Endothelial cell of umbilical vein (primary cell): ENCODE results near the gene GBP5. TPM values are rescaled to one million over a fixed set of nuclear protein-coding genes. Genes with fewer than 3 reads are reported as not detected.

Experiments used
- BruUV-seq: library from RNA; stranded (reverse); fragments of 400-500 nt; replicated peaks from 2 replicates; lab custom pipeline; 2021; lab: Mats Ljungman, UMichigan
- CTCF ChIA-PET: fragments of 300-600, 350-600 bp; sonication (Branson Sonifier 250); formaldehyde crosslinking; loops from one replicate; lab custom pipeline; 2021; ENCODE audit warnings: antibody characterized with exemption, inconsistent platforms; lab: Charles Lee
- POLR2A ChIA-PET: fragments of 300-600, 350-600 bp; sonication (Branson Sonifier 250); formaldehyde crosslinking; loops from one replicate; lab custom pipeline; 2021; ENCODE audit warnings: antibody characterized with exemption, inconsistent platforms; lab: Charles Lee
- DNase-seq: peaks from one replicate; pipeline ENCODE4 v3.0.0-alpha.2; 2011; ENCODE audit warnings: low read depth, low spot score
- FAIRE-seq: peaks from 2 replicates; lab custom pipeline; 2011; peaks lifted over from hg19 to GRCh38; lab: Jason Lieb, UNC
- H2AFZ ChIP-seq: 2 replicates; pipeline ENCODE4 v1.6.0; 2012; ENCODE audit warnings: low read depth, low read length, control low read depth, inconsistent platforms
- H3K27ac ChIP-seq: 2 replicates; pipeline ENCODE4 v1.5.1; 2011; ENCODE audit warnings: low read depth, mild to moderate bottlenecking, control low read depth, low read length, moderate library complexity; ENCODE audit not compliant: insufficient read depth
- H3K27me3 ChIP-seq, 2 experiments: 2 replicates each; pipeline versions ENCODE4 v1.6.0 to v1.6.1; 2011; ENCODE audit warnings: low read length in 2 of 2, mixed read lengths in 1 of 2; ENCODE audit not compliant: control insufficient read depth in 2 of 2, insufficient read depth in 2 of 2
- H3K36me3 ChIP-seq, 2 experiments: 2 replicates in 1 of 2; 3 replicates in 1 of 2; pipeline ENCODE4 v1.5.1; 2011; ENCODE audit warnings: low read length in 2 of 2, mild to moderate bottlenecking in 1 of 2, moderate library complexity in 1 of 2; ENCODE audit not compliant: control insufficient read depth in 2 of 2, insufficient read depth in 2 of 2; ENCODE audit errors: extremely low read depth in 1 of 2
- H3K4me1 ChIP-seq: 3 replicates; pipeline ENCODE4 v1.5.1; 2011; ENCODE audit warnings: mild to moderate bottlenecking, low read length; ENCODE audit not compliant: control insufficient read depth, insufficient read depth; ENCODE audit errors: extremely low read depth
- H3K4me2 ChIP-seq: 2 replicates; pipeline ENCODE4 v1.6.1; 2011; ENCODE audit warnings: low read length, control low read depth, mixed read lengths; ENCODE audit not compliant: insufficient read depth
- H3K4me3 ChIP-seq, 3 experiments: fragments of 200-600 bp in 1 of 3; sonication (generic), shearing (Covaris generic) in 1 of 3; replicated peaks in 1 of 3; 2 replicates each; pipeline ENCODE4 v1.5.1; 2011 to 2016; ENCODE audit warnings: control low read depth in 3 of 3, low read length in 3 of 3, mild to moderate bottlenecking in 2 of 3, inconsistent platforms in 1 of 3, low read depth in 1 of 3, moderate library complexity in 1 of 3; ENCODE audit not compliant: insufficient read depth in 1 of 3
- H3K79me2 ChIP-seq: 2 replicates; pipeline ENCODE4 v1.6.0; 2012; ENCODE audit warnings: low read length, inconsistent platforms; ENCODE audit not compliant: control insufficient read depth, insufficient read depth
- H3K9ac ChIP-seq: replicated peaks from 2 replicates; pipeline ENCODE3; 2011; ENCODE audit warnings: low read length, control low read depth; ENCODE audit not compliant: insufficient read depth; ENCODE audit errors: extremely low read depth
- H3K9me1 ChIP-seq: replicated peaks from 3 replicates; pipeline ENCODE4 v1.6.0; 2011; ENCODE audit warnings: mild to moderate bottlenecking, low read length; ENCODE audit not compliant: control insufficient read depth, insufficient read depth; ENCODE audit errors: extremely low read depth
- H3K9me3 ChIP-seq: replicated peaks from 2 replicates; pipeline ENCODE4 v1.5.1; 2012; ENCODE audit warnings: low read length, inconsistent platforms; ENCODE audit not compliant: control insufficient read depth, insufficient read depth
- H4K20me1 ChIP-seq: replicated peaks from 2 replicates; pipeline ENCODE3; 2011; ENCODE audit warnings: mild to moderate bottlenecking, low read length; ENCODE audit not compliant: control insufficient read depth, insufficient read depth; ENCODE audit errors: extremely low read depth
- CTCF ChIP-seq, 2 donors: IDR thresholded peaks; 1 replicate in 1 of 2; 2 replicates in 1 of 2; pipeline ENCODE4 v1.5.1; 2011; ENCODE audit warnings: low read length in 2 of 2, mild to moderate bottlenecking in 2 of 2, moderate library complexity in 2 of 2, control low read depth in 1 of 2, inconsistent platforms in 1 of 2, low read depth in 1 of 2; ENCODE audit not compliant: insufficient read depth in 1 of 2; ENCODE audit errors: extremely low read depth in 1 of 2
- EZH2 ChIP-seq: IDR thresholded peaks from 2 replicates; pipeline ENCODE4 v1.6.1; 2012; ENCODE audit warnings: borderline replicate concordance, low read depth, mild to moderate bottlenecking, moderate library complexity, low read length, inconsistent platforms; ENCODE audit not compliant: severe bottlenecking
- FOS ChIP-seq: IDR thresholded peaks from 2 replicates; pipeline ENCODE4 v1.6.1; 2011; ENCODE audit warnings: mild to moderate bottlenecking, low read length, moderate library complexity, borderline replicate concordance; ENCODE audit not compliant: insufficient read depth
- GATA2 ChIP-seq: IDR thresholded peaks from 2 replicates; pipeline ENCODE4 v1.7.0; 2011; ENCODE audit warnings: low read depth, mild to moderate bottlenecking, moderate library complexity, mixed read lengths, low read length; ENCODE audit not compliant: insufficient read length, insufficient read depth
- JUN ChIP-seq: IDR thresholded peaks from 2 replicates; pipeline ENCODE4 v1.6.1; 2011; ENCODE audit warnings: borderline replicate concordance, low read depth; ENCODE audit not compliant: insufficient read length, insufficient read depth
- MAX ChIP-seq: IDR thresholded peaks from 2 replicates; pipeline ENCODE4 v1.6.1; 2011; ENCODE audit not compliant: insufficient read depth, insufficient read length
- MYC ChIP-seq: IDR thresholded peaks from one replicate; pipeline ENCODE4 v1.6.1; 2011; ENCODE audit warnings: mild to moderate bottlenecking, low read depth, low read length
- POLR2A ChIP-seq: IDR thresholded peaks from 2 replicates; pipeline ENCODE4 v1.6.1; 2012; ENCODE audit warnings: low read depth, mild to moderate bottlenecking, control low read depth, low read length
- POLR2AphosphoS5 ChIP-seq: IDR thresholded peaks from 2 replicates; pipeline ENCODE4 v1.6.1; 2012; ENCODE audit warnings: low read depth, mild to moderate bottlenecking, control low read depth, low read length, moderate library complexity; ENCODE audit not compliant: insufficient read depth
- dilution Hi-C: fragments of 300-500 bp; cut with MboI; formaldehyde crosslinking; loops from one replicate; pipeline ENCODE4 v1.15.0; 2019; ENCODE audit warnings: low sequenced_read_pairs; ENCODE audit not compliant: extremely low pct_ligation_motif_present
- intact Hi-C: fragments of 100-400 bp; cut with micrococcal nuclease; formaldehyde crosslinking; loops from one replicate; pipeline ENCODE4 v1.10.0; 2022
- polyA plus RNA-seq, 4 experiments: library from polyadenylated mRNA; depleted of rRNA in 3 of 4; stranded (reverse) in 3 of 4; unstranded in 1 of 4; fragments of >200 nt; gene quantifications; 2 replicates each; pipeline versions ENCODE4 v1.2.1 to v1.2.3, GENCODE V29; 2011 to 2012; ENCODE audit warnings: missing spikeins in 1 of 4
- total RNA-seq: library from RNA; stranded (reverse); gene quantifications from 2 replicates; pipeline ENCODE4 v1.2.3, GENCODE V29; 2021

Gene GBP5
- total and polyA plus RNA-seq, 2 donors (not counting 3 experiments of a cell fraction or from before 2014, with no cell fraction given) = 0.31 TPM; not detected in 1

- FAIRE-seq (peak; percentile 72), DNase-seq (peak; percentile 60)
- Histone ChIP-seq H3K79me2 (no peaks in the 10 kb centered on the region), H3K4me2 (no peak overlapping the region), H2AFZ (no peak overlapping the region), H3K36me3 (no peaks in the 10 kb centered on the region), H3K4me1 (no peaks in the 10 kb centered on the region), H3K9ac (no peak overlapping the region), H3K27ac (no peak overlapping the region), H3K9me3 (no peaks in the 10 kb centered on the region), H3K27me3 (peaks cover 0 to 1% of the 10 kb centered on the region in 2 experiments), H4K20me1 (no peaks in the 10 kb centered on the region), H3K4me3 (no peak overlapping the region), H3K9me1 (no peaks in the 10 kb centered on the region)
- POLR2A ChIA-PET = no interaction called here
- CTCF ChIA-PET = no interaction called here
- intact Hi-C loops = no loop called here
- dilution Hi-C loops = no loop called here
- TF ChIP-seq GATA2 = no peak
- no peak for TF ChIP-seq POLR2AphosphoS5
- TF ChIP-seq FOS = no peak
- TF ChIP-seq EZH2 = no peak
- no peak for TF ChIP-seq CTCF (IDR thresholded peaks at IDR 0.05; ENCODE audit: extremely low read depth in 1 of 2, insufficient read depth in 1 of 2, low read depth in 1 of 2, low read length in 2 of 2)
- TF ChIP-seq MAX = no peak
- no peak for TF ChIP-seq JUN
- no peak for TF ChIP-seq MYC
- no peak for TF ChIP-seq POLR2A
- no TSS peak for BruUV-seq
Observed at GRCh38 chr1:89254658-89255287, 17.9 kb downstream of the GBP5 start.
